ENCODE measurements around the gene OTOP2. TPM values are rescaled to one million over a fixed set of nuclear protein-coding genes. Genes with fewer than 3 reads are reported as not detected.

The OTOP2 gene, protein sequence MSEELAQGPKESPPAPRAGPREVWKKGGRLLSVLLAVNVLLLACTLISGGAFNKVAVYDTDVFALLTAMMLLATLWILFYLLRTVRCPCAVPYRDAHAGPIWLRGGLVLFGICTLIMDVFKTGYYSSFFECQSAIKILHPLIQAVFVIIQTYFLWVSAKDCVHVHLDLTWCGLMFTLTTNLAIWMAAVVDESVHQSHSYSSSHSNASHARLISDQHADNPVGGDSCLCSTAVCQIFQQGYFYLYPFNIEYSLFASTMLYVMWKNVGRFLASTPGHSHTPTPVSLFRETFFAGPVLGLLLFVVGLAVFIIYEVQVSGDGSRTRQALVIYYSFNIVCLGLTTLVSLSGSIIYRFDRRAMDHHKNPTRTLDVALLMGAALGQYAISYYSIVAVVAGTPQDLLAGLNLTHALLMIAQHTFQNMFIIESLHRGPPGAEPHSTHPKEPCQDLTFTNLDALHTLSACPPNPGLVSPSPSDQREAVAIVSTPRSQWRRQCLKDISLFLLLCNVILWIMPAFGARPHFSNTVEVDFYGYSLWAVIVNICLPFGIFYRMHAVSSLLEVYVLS
- total RNA-seq, result not detected in 2 replicates
- long read RNA-seq, result 0 reads

DNA sequence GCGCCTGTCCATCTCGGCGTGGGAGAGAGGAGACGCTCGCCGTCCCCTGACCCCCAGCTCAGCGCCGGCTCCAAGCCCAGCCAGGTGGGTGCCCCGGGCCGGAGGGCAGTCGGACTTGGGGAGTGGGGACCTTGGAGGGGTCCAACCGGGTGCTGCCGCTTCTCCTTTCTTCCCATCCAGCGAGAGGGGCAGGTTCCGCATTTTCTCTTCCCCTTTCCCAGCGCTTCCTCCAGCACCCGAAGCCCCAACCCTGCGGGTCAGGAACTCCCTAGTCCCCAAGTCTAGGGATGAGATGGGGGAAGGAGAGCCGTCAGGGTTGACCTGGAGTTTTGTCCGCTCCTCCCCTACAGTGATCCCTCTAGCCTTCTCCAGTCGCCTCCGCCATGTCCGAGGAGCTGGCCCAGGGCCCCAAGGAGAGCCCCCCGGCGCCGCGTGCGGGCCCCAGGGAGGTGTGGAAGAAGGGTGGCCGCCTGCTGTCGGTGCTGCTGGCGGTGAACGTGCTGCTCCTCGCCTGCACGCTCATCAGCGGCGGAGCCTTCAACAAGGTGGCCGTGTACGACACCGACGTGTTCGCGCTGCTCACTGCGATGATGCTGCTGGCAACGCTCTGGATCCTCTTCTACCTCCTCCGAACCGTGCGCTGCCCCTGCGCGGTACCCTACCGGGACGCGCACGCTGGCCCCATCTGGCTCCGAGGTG lies at the start of gene OTOP2:
Gene OTOP2 (plus strand): TSS at position 24 of the 699 bp plus-strand sequence. CDS start 360 bp downstream, at position 384.
- Mint-ChIP-seq H3K27me3 (ENCODE audit: unreplicated experiment) (peaks cover 47% of the 10 kb centered on the region), H3K27ac (ENCODE audit: unreplicated experiment) (no peak within 1 kb of the TSS), H3K4me3 (ENCODE audit: unreplicated experiment) (no peak within 1 kb of the TSS), H3K36me3 (ENCODE audit: unreplicated experiment) (no peaks in the 10 kb centered on the region), H3K4me1 (ENCODE audit: unreplicated experiment) (peaks cover 2% of the 10 kb centered on the region), H3K9me3 (ENCODE audit: unreplicated experiment) (no peaks in the 10 kb centered on the region)
- TF ChIP-seq, protein P1, sequence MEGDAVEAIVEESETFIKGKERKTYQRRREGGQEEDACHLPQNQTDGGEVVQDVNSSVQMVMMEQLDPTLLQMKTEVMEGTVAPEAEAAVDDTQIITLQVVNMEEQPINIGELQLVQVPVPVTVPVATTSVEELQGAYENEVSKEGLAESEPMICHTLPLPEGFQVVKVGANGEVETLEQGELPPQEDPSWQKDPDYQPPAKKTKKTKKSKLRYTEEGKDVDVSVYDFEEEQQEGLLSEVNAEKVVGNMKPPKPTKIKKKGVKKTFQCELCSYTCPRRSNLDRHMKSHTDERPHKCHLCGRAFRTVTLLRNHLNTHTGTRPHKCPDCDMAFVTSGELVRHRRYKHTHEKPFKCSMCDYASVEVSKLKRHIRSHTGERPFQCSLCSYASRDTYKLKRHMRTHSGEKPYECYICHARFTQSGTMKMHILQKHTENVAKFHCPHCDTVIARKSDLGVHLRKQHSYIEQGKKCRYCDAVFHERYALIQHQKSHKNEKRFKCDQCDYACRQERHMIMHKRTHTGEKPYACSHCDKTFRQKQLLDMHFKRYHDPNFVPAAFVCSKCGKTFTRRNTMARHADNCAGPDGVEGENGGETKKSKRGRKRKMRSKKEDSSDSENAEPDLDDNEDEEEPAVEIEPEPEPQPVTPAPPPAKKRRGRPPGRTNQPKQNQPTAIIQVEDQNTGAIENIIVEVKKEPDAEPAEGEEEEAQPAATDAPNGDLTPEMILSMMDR (IDR thresholded peaks at IDR 0.05), result no peak
- DNase-seq (ENCODE audit: extremely low spot score, unreplicated experiment), result no peak

- H3K4me3 Mint-ChIP-seq (ENCODE audit: unreplicated experiment), result no peak overlapping the region
These were observed 49.4 kb upstream of the OTOP2 start for GRCh38 chr17:74874615-74875037.

GRCh38 chr17:74875155-74875976 lies 48.7 kb upstream of the OTOP2 start:
- no peak overlapping the region for H3K4me3 Mint-ChIP-seq (ENCODE audit: unreplicated experiment)
- H3K9me3 Mint-ChIP-seq (ENCODE audit: unreplicated experiment), result no peaks in the 10 kb centered on the region
- H3K4me1 Mint-ChIP-seq (ENCODE audit: unreplicated experiment), result peaks cover 15% of the 10 kb centered on the region
- H3K27ac Mint-ChIP-seq (ENCODE audit: unreplicated experiment), result no peak overlapping the region
- H3K27me3 Mint-ChIP-seq (ENCODE audit: unreplicated experiment), result peaks cover 11% of the 10 kb centered on the region
- peaks cover 2% of the 10 kb centered on the region for H3K36me3 Mint-ChIP-seq (ENCODE audit: unreplicated experiment)
- DNase-seq (ENCODE audit: extremely low spot score, unreplicated experiment), result no peak
- TF ChIP-seq, protein P1 (IDR thresholded peaks at IDR 0.05), result no peak

More at GRCh38 chr17:74874615-74875037, 49.4 kb upstream of the OTOP2 start:
- H3K36me3 Mint-ChIP-seq (ENCODE audit: unreplicated experiment), result peaks cover 2% of the 10 kb centered on the region
- H3K27ac Mint-ChIP-seq (ENCODE audit: unreplicated experiment), result no peak overlapping the region
- peaks cover 11% of the 10 kb centered on the region for H3K27me3 Mint-ChIP-seq (ENCODE audit: unreplicated experiment)
- DNase-seq (ENCODE audit: extremely low spot score, unreplicated experiment), result no peak
- no peaks in the 10 kb centered on the region for H3K9me3 Mint-ChIP-seq (ENCODE audit: unreplicated experiment)
- peaks cover 15% of the 10 kb centered on the region for H3K4me1 Mint-ChIP-seq (ENCODE audit: unreplicated experiment)
- TF ChIP-seq, protein P1 (IDR thresholded peaks at IDR 0.05), result no peak

DNA sequence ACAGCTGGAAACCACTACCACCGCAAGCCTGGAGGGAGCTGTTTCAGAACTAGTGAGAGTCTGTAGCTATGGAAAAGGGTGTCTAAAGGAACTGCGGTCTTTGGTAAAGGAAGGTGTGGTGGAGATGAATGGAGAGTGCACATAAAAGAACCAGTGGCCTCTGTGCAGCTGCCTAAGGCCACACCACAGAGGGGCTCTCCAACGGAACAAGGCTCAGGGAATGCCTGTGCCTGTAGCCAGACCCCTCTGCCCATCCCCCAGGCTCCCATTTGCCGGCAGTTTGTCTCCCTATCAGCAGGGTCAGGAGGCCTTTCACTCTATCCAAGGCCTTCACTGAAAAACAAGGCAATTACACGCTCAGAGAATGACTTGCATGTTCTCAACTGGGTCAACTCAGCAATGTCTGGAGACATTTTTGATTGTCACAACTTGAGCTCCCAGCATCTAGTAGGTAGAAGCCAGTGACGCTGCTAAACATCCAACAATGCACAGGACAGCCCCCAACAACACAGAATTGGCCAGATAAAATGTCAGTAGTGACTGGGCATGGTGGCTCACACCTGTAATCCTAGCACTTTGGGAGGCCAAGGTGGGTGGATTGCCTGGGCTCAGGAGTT lies 48.0 kb upstream of the OTOP2 start:
- no peak for DNase-seq (ENCODE audit: extremely low spot score, unreplicated experiment)
- TF ChIP-seq, protein P1 (IDR thresholded peaks at IDR 0.05), result no peak
- H3K27ac Mint-ChIP-seq (ENCODE audit: unreplicated experiment), result no peak overlapping the region
- H3K9me3 Mint-ChIP-seq (ENCODE audit: unreplicated experiment), result no peaks in the 10 kb centered on the region
- H3K27me3 Mint-ChIP-seq (ENCODE audit: unreplicated experiment), result peaks cover 18% of the 10 kb centered on the region
- H3K4me3 Mint-ChIP-seq (ENCODE audit: unreplicated experiment), result no peak overlapping the region
- H3K4me1 Mint-ChIP-seq (ENCODE audit: unreplicated experiment), result peaks cover 15% of the 10 kb centered on the region
- H3K36me3 Mint-ChIP-seq (ENCODE audit: unreplicated experiment), result no peaks in the 10 kb centered on the region
